ENCODE measurements around the gene CYTH4.

DNA sequence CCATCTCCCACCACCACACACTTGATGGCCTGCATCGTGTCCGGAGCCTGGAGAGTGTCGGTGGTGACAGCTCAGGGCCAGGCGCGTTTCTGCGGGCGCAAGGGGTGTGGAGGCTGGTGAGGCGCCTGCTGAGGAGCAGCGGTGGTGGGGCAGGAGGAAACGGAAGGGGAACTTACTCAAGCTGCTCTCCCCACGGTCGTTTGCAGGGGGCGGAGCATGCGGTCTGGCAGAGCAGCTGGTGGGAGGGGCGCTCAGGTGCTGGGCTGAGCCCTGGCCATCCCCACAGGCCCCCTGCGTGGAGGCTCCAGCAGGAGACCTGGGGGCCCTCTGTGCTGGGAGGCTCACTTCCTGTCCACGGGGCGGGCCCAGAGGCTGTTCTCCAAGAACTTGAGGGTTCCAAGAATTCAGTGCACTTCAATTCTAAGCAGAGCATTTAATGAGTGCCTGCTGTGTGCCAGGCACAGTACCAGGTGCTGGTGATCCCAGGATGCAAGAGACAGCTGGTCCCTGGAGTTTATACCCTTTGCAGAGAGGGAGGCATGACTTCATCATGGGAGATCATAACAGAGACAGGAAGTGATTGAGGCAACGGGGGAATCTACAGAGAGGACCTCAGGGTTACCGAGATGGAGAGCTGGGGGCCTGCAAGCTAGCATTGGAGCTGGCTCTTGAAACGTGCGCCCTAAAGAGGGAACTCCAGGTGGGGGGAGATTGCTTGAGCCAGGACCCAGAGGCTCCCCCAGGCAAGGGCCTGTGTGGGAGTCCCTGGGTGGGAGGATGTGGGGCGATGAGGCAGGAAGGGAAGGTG is 38.0 kb upstream of the CYTH4 start, which contains the start of gene RAC2:
- TF ChIP-seq CTCF (IDR thresholded peaks at IDR 0.05), result no peak
- no peak for TF ChIP-seq POLR2A (IDR thresholded peaks at IDR 0.05)
- TF ChIP-seq POLR2AphosphoS5 (IDR thresholded peaks at IDR 0.05), result peak in 2 of 3 donors; percentile 51 to 57
- TF ChIP-seq EP300 (IDR thresholded peaks at IDR 0.05), result no peak

Measured in stomach (tissue), 4 donors.